T-helper 17 cell (primary cell): ENCODE results near the gene STK32B. TPM values are rescaled to one million over a fixed set of nuclear protein-coding genes. Genes with fewer than 3 reads are reported as not detected.

Source experiments
- ATAC-seq: fragments of 150-1000 bp; cut with Tn5 transposase; 2 replicates; pipeline ENCODE4 v1.10.0; 2021; ENCODE audit warnings: mild to moderate bottlenecking, moderate library complexity
- DNase-seq, 3 donors: peaks; one replicate each; pipeline versions ENCODE4 v3.0.0 to v3.0.0-alpha.2; 2020 to 2021
- H3K9me3 ChIP-seq: one replicate; pipeline ENCODE4 v1.7.0; 2013; ENCODE audit warnings: low read length, mild to moderate bottlenecking; ENCODE audit not compliant: control insufficient read depth, poor library complexity, severe bottlenecking
- H3K27ac Mint-ChIP-seq: one replicate; pipeline ENCODE4 v1.8.0; 2022; ENCODE audit warnings: mild to moderate bottlenecking, moderate library complexity, mixed read lengths
- H3K27me3 Mint-ChIP-seq: one replicate; pipeline ENCODE4 v1.8.0; 2022; ENCODE audit warnings: mixed read lengths
- H3K36me3 Mint-ChIP-seq: one replicate; pipeline ENCODE4 v1.8.0; 2022; ENCODE audit warnings: low read depth, mixed read lengths
- H3K4me1 Mint-ChIP-seq: one replicate; pipeline ENCODE4 v1.8.0; 2022; ENCODE audit warnings: mild to moderate bottlenecking, mixed read lengths
- H3K4me3 Mint-ChIP-seq: one replicate; pipeline ENCODE4 v1.8.0; 2022; ENCODE audit warnings: mild to moderate bottlenecking, moderate library complexity, mixed read lengths
- total RNA-seq, 4 donors: library from RNA in 2 of 4; stranded (reverse) in 2 of 4; gene quantifications; one replicate each; pipeline ENCODE4 v1.2.3 and lab custom pipeline; 2022 to 2026

STK32B gene
- total RNA-seq, 2 donors from 2014 or later, result 0.12 TPM; not detected in 1

GRCh38 chr4:5389756-5390310, 338.6 kb downstream of the STK32B start:
- no peaks in the 10 kb centered on the region for H3K9me3 ChIP-seq
- Mint-ChIP-seq H3K4me1 (peaks cover 3% of the 10 kb centered on the region), H3K27me3 (no peaks in the 10 kb centered on the region), H3K36me3 (no peaks in the 10 kb centered on the region), H3K4me3 (no peak overlapping the region), H3K27ac (no peak overlapping the region)
- DNase-seq, result no peak
- no peak for ATAC-seq

- no peaks in the 10 kb centered on the region for H3K9me3 ChIP-seq
- Mint-ChIP-seq H3K4me1 (no peaks in the 10 kb centered on the region), H3K27me3 (no peaks in the 10 kb centered on the region), H3K27ac (no peak overlapping the region), H3K36me3 (no peaks in the 10 kb centered on the region), H3K4me3 (no peak overlapping the region)
- DNase-seq (no peak), ATAC-seq (no peak)
These were observed 340.2 kb downstream of the STK32B start for GRCh38 chr4:5391492-5391891.

GRCh38 chr4:5393911-5394513, 342.7 kb downstream of the STK32B start:
- Mint-ChIP-seq H3K4me3 (no peak overlapping the region), H3K27ac (no peak overlapping the region), H3K4me1 (no peaks in the 10 kb centered on the region), H3K27me3 (no peaks in the 10 kb centered on the region), H3K36me3 (no peaks in the 10 kb centered on the region)
- H3K9me3 ChIP-seq, result no peaks in the 10 kb centered on the region
- ATAC-seq (no peak), DNase-seq (no peak)

GRCh38 chr4:5395781-5396180, 344.5 kb downstream of the STK32B start:
- H3K9me3 ChIP-seq, result no peaks in the 10 kb centered on the region
- Mint-ChIP-seq H3K36me3 (no peaks in the 10 kb centered on the region), H3K4me3 (no peak overlapping the region), H3K27ac (no peak overlapping the region), H3K27me3 (no peaks in the 10 kb centered on the region), H3K4me1 (peaks cover 2% of the 10 kb centered on the region)
- DNase-seq (no peak), ATAC-seq (no peak)

- Mint-ChIP-seq H3K4me3 (no peak overlapping the region), H3K27ac (no peak overlapping the region), H3K36me3 (no peaks in the 10 kb centered on the region), H3K27me3 (no peaks in the 10 kb centered on the region), H3K4me1 (peaks cover 2% of the 10 kb centered on the region)
- no peaks in the 10 kb centered on the region for H3K9me3 ChIP-seq
- no peak for DNase-seq
- ATAC-seq, result no peak
These were observed 346.8 kb downstream of the STK32B start for GRCh38 chr4:5398056-5398455.

- Mint-ChIP-seq H3K36me3 (no peaks in the 10 kb centered on the region), H3K27me3 (no peaks in the 10 kb centered on the region), H3K4me3 (no peak overlapping the region), H3K4me1 (peaks cover 2% of the 10 kb centered on the region), H3K27ac (no peak overlapping the region)
- no peaks in the 10 kb centered on the region for H3K9me3 ChIP-seq
- DNase-seq (no peak), ATAC-seq (no peak)
These were observed 347.8 kb downstream of the STK32B start for GRCh38 chr4:5399124-5399523.

- Mint-ChIP-seq H3K4me1 (peaks cover 2% of the 10 kb centered on the region), H3K27me3 (no peaks in the 10 kb centered on the region), H3K27ac (no peak overlapping the region), H3K36me3 (no peaks in the 10 kb centered on the region), H3K4me3 (no peak overlapping the region)
- no peaks in the 10 kb centered on the region for H3K9me3 ChIP-seq
- ATAC-seq, result no peak
- no peak for DNase-seq
These were observed 348.6 kb downstream of the STK32B start for GRCh38 chr4:5399790-5400421.

- Mint-ChIP-seq H3K36me3 (no peaks in the 10 kb centered on the region), H3K27ac (no peak overlapping the region), H3K4me1 (peaks cover 2% of the 10 kb centered on the region), H3K4me3 (no peak overlapping the region), H3K27me3 (no peaks in the 10 kb centered on the region)
- no peaks in the 10 kb centered on the region for H3K9me3 ChIP-seq
- no peak for DNase-seq
- ATAC-seq, result no peak
These were observed 352.6 kb downstream of the STK32B start for GRCh38 chr4:5403746-5404497.

GRCh38 chr4:5409237-5409636, 358.0 kb downstream of the STK32B start:
- no peaks in the 10 kb centered on the region for H3K27me3 Mint-ChIP-seq
- H3K4me3 Mint-ChIP-seq, result no peak overlapping the region
- ATAC-seq, result no peak
- H3K27ac Mint-ChIP-seq, result no peak overlapping the region
- no peaks in the 10 kb centered on the region for H3K4me1 Mint-ChIP-seq
- DNase-seq, result no peak
- peaks cover 2% of the 10 kb centered on the region for H3K36me3 Mint-ChIP-seq
- no peaks in the 10 kb centered on the region for H3K9me3 ChIP-seq

GRCh38 chr4:5409972-5410618, 358.8 kb downstream of the STK32B start:
- DNase-seq (no peak), ATAC-seq (no peak)
- no peak overlapping the region for H3K27ac Mint-ChIP-seq
- H3K36me3 Mint-ChIP-seq, result peaks cover 2% of the 10 kb centered on the region
- H3K27me3 Mint-ChIP-seq, result no peaks in the 10 kb centered on the region
- no peaks in the 10 kb centered on the region for H3K9me3 ChIP-seq
- H3K4me1 Mint-ChIP-seq, result no peaks in the 10 kb centered on the region
- no peak overlapping the region for H3K4me3 Mint-ChIP-seq

GRCh38 chr4:5412296-5412695, 361.0 kb downstream of the STK32B start:
- ATAC-seq (no peak), DNase-seq (no peak)
- H3K27ac Mint-ChIP-seq, result no peak overlapping the region
- H3K4me3 Mint-ChIP-seq, result no peak overlapping the region
- H3K27me3 Mint-ChIP-seq, result no peaks in the 10 kb centered on the region
- H3K9me3 ChIP-seq, result no peaks in the 10 kb centered on the region
- peaks cover 2% of the 10 kb centered on the region for H3K36me3 Mint-ChIP-seq
- H3K4me1 Mint-ChIP-seq, result no peaks in the 10 kb centered on the region

- no peaks in the 10 kb centered on the region for H3K4me1 Mint-ChIP-seq
- H3K4me3 Mint-ChIP-seq, result no peak overlapping the region
- no peaks in the 10 kb centered on the region for H3K27me3 Mint-ChIP-seq
- no peak overlapping the region for H3K27ac Mint-ChIP-seq
- H3K9me3 ChIP-seq, result no peaks in the 10 kb centered on the region
- peaks cover 2% of the 10 kb centered on the region for H3K36me3 Mint-ChIP-seq
- DNase-seq, result no peak
- ATAC-seq, result no peak
These were observed 361.5 kb downstream of the STK32B start for GRCh38 chr4:5412751-5413150.

GRCh38 chr4:5416637-5417036, 365.4 kb downstream of the STK32B start:
- no peaks in the 10 kb centered on the region for H3K4me1 Mint-ChIP-seq
- ATAC-seq (no peak), DNase-seq (no peak)

More at GRCh38 chr4:5416637-5417036, 365.4 kb downstream of the STK32B start:
- no peak overlapping the region for H3K4me3 Mint-ChIP-seq
- H3K36me3 Mint-ChIP-seq, result peaks cover 2% of the 10 kb centered on the region
- H3K9me3 ChIP-seq, result no peaks in the 10 kb centered on the region
- no peaks in the 10 kb centered on the region for H3K27me3 Mint-ChIP-seq
- no peak overlapping the region for H3K27ac Mint-ChIP-seq
